Cardiac muscle cell (in vitro differentiated cells and primary cell): Measurements from ENCODE around the gene ACACA. TPM values are rescaled to one million over a fixed set of nuclear protein-coding genes. Genes with fewer than 3 reads are reported as not detected.
A peak's percentile ranks its signal among the peaks of the same experiment; 100 is the strongest.
"Not testable (repeated sequence)": the region's sequence is repeated elsewhere in the genome, so short reads cannot be mapped to it uniquely, and the experiment has no call there.

Experiments used
- DNase-seq, 2 donors: peaks; one replicate each; pipeline versions ENCODE4 v3.0.0 to v3.0.0-alpha.2; 2010 to 2017; ENCODE audit warnings: low read depth in 1 of 2, low spot score in 1 of 2
- H3K27ac ChIP-seq: fragments of 200-600 bp; sonication (generic); 2 replicates; pipeline ENCODE4 v1.5.1; 2016
- H3K27me3 ChIP-seq: fragments of 200-600 bp; sonication (generic); 2 replicates; pipeline ENCODE4 v1.6.0; 2016; ENCODE audit warnings: control low read depth
- H3K36me3 ChIP-seq: fragments of 200-600 bp; sonication (generic); 2 replicates; pipeline ENCODE4 v1.5.1; 2016; ENCODE audit warnings: control low read depth
- H3K4me1 ChIP-seq: fragments of 200-600 bp; sonication (generic); 2 replicates; pipeline ENCODE4 v1.8.1; 2017; ENCODE audit warnings: low read depth, mild to moderate bottlenecking, mixed run types
- H3K4me3 ChIP-seq: fragments of 200-600 bp; sonication (generic); 2 replicates; pipeline ENCODE4 v1.5.1; 2016; ENCODE audit warnings: mild to moderate bottlenecking
- H3K9me3 ChIP-seq: fragments of 200-600 bp; sonication (generic); 2 replicates; pipeline ENCODE4 v1.5.1; 2017; ENCODE audit warnings: low read depth, mild to moderate bottlenecking, control low read depth
- polyA plus RNA-seq: library from polyadenylated mRNA; unstranded; fragments of >200 nt; fragmentation: Nextera tagmentation; extraction: Ambion mirVana; gene quantifications from 2 replicates; pipeline ENCODE4 v1.2.1, GENCODE V29; 2016
- total RNA-seq: library from RNA; depleted of rRNA; stranded (reverse); fragments of >200 nt; gene quantifications from 2 replicates; pipeline ENCODE4 v1.2.3, GENCODE V29; 2016
- TF ChIP-seq, protein P1 (sequence below): IDR thresholded peaks from 2 replicates; pipeline ENCODE4 v1.5.1; 2012; ENCODE audit warnings: low read depth, mild to moderate bottlenecking, low read length

The ACACA gene
- total and polyA plus RNA-seq, 2 experiments from 2014 or later: 42.5 to 47.6 TPM

DNA sequence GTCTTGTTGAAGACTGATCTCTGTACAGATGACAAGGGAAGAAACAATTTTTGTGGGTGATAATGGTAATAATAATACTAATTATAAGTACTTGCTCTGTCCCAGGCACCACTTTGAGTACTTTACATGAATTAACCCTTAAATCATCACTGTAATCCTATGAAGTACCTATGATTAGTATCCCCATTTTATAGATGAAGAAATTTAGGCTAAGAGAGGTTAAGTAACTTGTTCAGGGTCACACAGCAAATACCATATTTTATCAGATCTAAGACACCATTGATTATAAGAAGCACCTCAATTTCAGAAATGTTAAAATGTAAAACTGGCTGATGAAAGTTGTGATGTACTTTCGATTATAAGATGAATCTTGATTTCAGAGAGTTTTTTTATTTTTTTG, 18.6 kb upstream of the ACACA start:
- no peaks in the 10 kb centered on the region for H3K4me1 ChIP-seq
- H3K4me3 ChIP-seq: no peak overlapping the region
- no peak overlapping the region for H3K27ac ChIP-seq
- no peaks in the 10 kb centered on the region for H3K9me3 ChIP-seq
- TF ChIP-seq, protein P1, sequence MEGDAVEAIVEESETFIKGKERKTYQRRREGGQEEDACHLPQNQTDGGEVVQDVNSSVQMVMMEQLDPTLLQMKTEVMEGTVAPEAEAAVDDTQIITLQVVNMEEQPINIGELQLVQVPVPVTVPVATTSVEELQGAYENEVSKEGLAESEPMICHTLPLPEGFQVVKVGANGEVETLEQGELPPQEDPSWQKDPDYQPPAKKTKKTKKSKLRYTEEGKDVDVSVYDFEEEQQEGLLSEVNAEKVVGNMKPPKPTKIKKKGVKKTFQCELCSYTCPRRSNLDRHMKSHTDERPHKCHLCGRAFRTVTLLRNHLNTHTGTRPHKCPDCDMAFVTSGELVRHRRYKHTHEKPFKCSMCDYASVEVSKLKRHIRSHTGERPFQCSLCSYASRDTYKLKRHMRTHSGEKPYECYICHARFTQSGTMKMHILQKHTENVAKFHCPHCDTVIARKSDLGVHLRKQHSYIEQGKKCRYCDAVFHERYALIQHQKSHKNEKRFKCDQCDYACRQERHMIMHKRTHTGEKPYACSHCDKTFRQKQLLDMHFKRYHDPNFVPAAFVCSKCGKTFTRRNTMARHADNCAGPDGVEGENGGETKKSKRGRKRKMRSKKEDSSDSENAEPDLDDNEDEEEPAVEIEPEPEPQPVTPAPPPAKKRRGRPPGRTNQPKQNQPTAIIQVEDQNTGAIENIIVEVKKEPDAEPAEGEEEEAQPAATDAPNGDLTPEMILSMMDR: no peak
- H3K27me3 ChIP-seq: no peaks in the 10 kb centered on the region
- DNase-seq: no peak
- H3K36me3 ChIP-seq: peaks cover 38% of the 10 kb centered on the region

GRCh38 chr17:37422971-37423625, 16.5 kb upstream of the ACACA start:
- peaks cover 31% of the 10 kb centered on the region for H3K36me3 ChIP-seq
- DNase-seq: no peak
- H3K4me3 ChIP-seq: no peak overlapping the region
- H3K9me3 ChIP-seq: no peaks in the 10 kb centered on the region
- no peak overlapping the region for H3K27ac ChIP-seq
- TF ChIP-seq, protein P1: no peak
- H3K27me3 ChIP-seq: no peaks in the 10 kb centered on the region
- H3K4me1 ChIP-seq: no peaks in the 10 kb centered on the region

DNA sequence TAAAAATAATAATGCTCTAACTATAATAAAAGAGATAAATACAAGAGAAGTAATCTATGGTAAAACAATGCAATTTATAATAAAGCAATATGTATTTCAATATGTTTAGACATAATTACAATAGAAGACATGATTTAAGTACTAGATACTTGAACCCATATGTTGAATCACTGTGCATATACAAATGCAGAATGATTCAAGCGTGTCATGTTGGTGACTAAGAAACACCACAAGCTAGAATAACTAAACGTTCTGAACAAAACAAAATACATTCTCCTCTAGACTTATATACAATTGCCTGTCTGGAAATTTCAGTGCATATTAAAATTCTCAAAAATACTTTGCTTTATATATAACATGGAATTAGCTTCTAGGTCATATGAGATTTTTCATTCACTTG, 11.2 kb upstream of the ACACA start:
- no peak overlapping the region for H3K27ac ChIP-seq
- no peaks in the 10 kb centered on the region for H3K4me1 ChIP-seq
- peaks cover 14% of the 10 kb centered on the region for H3K36me3 ChIP-seq
- no peak for DNase-seq
- no peaks in the 10 kb centered on the region for H3K9me3 ChIP-seq
- no peaks in the 10 kb centered on the region for H3K27me3 ChIP-seq
- no peak overlapping the region for H3K4me3 ChIP-seq
- TF ChIP-seq, protein P1: no peak

DNA sequence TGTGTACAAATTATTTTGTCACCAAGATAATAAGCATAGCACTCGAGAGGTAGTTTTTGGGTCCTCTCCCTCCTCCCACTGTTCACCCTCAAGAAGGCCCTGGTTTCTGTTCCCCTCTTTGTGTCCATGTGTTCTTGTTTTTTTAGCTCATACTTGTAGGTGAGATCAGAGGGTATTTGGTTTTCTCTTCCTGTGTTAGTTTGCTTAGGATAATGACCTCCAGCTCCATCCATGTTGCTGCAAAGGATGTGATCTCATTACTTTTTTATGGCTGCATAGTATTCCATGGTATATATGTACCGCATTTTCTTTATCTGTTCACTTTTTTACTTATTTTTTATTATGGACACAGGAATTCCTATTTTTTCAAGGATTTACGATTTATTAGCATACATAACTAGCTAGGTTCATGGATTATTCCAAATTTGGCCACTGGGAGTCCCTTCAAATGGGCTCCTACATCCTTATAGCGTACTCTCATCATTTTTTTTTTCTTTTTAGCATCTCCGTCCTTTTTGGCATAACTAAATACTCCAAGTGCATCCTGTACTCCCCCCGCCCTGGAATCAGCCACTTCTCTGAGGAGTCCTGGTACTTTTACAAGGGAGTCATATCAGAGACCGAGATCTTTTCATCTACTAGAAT, 7.4 kb upstream of the ACACA start:
- Histone ChIP-seq H3K36me3 (peaks cover 27% of the 10 kb centered on the region), H3K9me3 (no peaks in the 10 kb centered on the region), H3K4me3 (no peak overlapping the region), H3K4me1 (no peaks in the 10 kb centered on the region), H3K27ac (no peak overlapping the region), H3K27me3 (no peaks in the 10 kb centered on the region)
- no peak for DNase-seq
- TF ChIP-seq, protein P1: peak; percentile 28

GRCh38 chr17:37410357-37410756, 3.7 kb upstream of the ACACA start:
- Histone ChIP-seq H3K9me3 (no peaks in the 10 kb centered on the region), H3K4me3 (no peak overlapping the region), H3K4me1 (no peaks in the 10 kb centered on the region), H3K36me3 (peaks cover 22% of the 10 kb centered on the region), H3K27me3 (no peaks in the 10 kb centered on the region), H3K27ac (no peak overlapping the region)
- no peak for DNase-seq
- TF ChIP-seq, protein P1: no peak

GRCh38 chr17:37408145-37408479, 1.5 kb upstream of the ACACA start:
- H3K9me3 ChIP-seq, H3K27me3 ChIP-seq, DNase-seq, H3K4me3 ChIP-seq, H3K4me1 ChIP-seq, H3K27ac ChIP-seq: not testable (repeated sequence)
- peaks cover 15% of the 10 kb centered on the region for H3K36me3 ChIP-seq
